HG02642 (cell line): ENCODE results near the gene HNF4A.
"Not testable (repeated sequence)": the region's sequence is repeated elsewhere in the genome, so short reads cannot be mapped to it uniquely, and the experiment has no call there.

ENCODE experiments used
- ATAC-seq: cut with Tn5 transposase; IDR thresholded peaks from one replicate; pipeline ENCODE4 v1.9.1; 2021; ENCODE audit warnings: mild to moderate bottlenecking; ENCODE audit not compliant: unreplicated experiment, poor library complexity

Gene HNF4A

DNA sequence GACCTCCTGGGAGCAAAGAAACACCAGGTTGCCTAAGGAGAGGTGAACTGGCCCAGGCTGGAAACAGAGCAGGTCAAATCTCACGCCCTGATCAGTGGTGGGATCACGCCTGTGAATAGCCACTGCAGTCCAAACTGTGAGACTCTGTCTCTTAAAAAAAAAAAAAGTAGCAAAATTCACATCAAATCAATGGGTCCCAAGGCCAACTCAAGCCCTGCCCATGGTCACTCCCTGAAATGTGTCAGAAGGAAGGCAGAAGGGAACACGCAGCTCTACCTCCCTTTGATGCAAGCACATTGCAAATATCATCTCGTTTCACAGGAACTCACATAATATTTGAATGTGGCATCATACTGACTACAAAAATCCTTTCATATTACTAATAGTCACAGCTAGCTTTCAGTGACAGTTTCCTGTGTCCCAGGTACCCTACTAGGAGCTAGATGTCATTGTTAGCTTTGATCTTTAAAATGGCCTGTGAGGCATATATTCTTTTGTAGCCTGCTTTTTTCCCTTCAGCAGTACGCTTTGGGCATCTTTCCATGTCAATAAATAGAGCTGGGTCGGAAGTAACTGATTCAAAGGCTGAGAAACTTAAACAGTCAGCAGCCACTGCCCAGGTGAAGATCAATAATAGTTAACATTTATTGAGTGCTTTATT lies 105.8 kb downstream of the HNF4A start:
- no peak for ATAC-seq

DNA sequence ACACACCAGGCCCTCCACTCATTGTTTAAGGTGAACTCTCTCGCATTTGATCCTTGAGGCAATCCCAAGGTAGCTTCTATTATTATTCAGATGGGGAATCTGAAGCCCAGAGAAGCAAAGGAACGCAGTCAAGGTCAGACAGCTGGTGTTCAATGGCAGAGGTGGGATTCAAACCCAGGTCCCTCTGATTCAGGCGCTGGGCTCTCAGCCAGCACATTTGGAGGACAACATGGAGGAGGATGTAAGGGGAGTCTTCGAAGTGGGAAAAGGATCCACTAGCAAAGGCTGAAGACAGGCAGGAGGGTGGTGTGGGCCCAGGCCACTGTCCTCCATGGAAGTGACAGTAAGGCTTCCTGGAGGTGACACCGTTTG lies 106.3 kb downstream of the HNF4A start:
- ATAC-seq, result no peak

DNA sequence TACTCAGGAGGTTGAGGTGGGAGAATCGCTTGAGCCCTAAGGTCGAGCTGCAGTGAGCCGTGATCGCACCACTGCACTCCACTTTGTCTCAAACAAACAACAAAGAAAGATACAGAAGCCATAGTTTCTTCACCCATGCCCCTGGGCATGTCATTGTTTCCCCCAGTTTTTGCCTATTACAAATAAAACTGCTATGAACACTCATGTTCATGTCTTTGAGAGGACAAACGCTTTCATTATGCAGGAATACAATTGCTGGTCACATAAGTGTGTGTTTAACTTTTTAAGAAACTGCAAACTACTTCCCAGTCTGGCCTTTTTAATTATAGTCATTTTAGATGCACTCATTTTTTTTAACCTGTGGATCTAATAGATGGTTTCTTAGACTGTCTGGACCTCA lies 108.0 kb downstream of the HNF4A start:
- no peak for ATAC-seq

DNA sequence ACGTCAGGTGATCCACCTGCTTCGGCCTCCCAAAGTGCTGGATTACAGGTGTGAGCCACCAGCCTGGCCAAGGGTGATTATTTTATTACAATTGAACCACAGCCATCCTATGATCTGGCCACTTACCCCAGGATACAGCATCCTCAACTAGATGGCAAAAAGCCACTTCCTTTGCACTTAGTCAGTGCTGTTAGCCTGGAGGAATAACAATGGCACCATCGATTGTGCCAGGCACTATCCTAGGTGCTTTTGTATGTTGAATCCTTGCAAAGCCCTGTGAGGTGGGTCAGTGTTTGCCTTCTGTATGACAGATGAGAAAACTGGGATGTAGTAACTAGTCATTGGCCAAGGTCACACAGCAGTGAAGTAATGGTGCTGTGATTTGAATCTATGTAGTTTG lies 109.0 kb downstream of the HNF4A start:
- ATAC-seq, result no peak

DNA sequence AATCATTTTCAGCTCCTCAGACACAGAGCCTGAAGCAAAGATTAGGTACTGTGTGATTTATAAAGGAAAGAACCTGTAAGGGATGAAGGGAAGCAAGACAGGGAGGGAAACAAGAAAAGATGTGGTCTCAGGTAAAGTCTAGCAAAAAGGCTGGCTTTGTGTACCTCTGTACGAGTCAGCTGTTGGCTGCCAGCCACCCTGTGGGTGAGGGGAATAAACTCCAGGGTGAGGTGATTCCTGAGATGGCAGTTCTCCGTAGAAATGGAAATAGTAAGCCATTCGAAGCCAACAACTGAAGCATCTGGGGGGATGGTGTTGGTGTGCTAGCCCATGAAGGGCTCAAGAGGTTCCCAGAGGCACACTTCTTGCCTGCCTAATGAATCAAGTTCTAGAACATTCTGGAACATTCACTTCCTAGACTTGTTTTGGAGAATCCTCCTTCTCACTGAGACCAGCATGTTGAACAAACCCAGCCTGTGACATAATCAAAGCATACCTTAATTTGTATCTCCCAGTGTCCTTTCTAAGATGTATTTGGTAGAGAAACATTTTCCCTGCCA lies 109.6 kb downstream of the HNF4A start:
- no peak for ATAC-seq

DNA sequence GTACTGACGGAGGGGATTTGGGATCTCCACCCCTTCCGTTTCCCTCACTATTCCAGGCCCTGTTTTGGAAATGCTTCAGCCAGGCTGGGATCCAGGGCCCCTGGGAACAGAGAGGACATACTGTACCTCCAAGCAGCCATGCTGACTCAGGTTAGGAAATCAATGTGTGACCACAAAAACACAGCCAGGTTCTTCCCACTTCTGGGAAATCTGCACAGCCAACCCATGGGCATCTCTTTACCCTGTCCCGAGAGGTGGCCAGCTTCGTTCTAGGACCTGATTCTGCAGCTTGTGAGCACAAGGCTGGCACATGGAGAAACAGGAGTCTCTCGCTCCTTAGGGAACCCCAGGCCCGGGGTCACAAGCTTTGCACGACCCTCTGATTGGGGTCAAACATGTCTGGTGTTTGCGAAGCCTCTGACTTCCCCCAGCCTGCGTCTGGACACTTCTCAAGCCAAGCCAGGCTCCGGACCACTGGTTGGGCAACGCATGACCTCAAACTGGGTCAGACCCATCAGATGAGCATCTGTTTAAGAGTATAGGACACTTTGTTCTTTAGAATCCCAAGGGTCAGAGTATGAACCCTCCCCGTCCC lies 111.9 kb downstream of the HNF4A start:
- no peak for ATAC-seq

DNA sequence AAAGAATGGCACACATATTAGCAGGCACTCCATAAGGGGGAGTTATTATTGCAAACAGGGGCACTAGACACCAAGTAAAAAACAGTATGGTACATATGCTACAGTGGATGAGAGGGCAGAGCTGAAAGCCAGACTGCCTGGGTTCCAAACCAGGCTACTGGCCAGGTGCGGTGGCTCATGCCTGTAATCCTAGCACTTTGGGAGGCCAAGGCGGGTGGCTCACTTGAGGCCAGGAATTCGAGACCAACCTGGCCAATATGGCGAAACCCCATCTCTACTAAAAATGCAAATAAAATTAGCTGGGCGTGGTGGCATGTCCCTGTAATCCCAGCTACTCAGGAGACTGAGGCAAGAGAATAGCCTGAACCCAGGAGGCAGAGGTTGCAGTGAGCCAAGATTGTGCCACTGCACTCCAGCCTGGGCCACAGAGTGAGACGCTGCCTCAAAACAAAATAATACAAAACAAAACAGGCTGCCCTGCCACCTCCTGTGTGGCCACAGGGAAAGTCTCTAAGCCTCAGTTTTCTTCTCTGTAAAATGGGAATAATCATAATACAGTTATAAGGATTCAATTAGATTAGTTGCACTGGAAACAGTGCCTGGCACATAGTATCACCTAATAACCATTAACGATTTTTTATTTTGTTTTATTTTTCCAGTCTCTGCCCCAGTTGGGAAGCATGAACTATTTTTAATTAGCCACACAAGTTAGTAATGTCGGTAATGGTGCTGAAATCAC lies 112.7 kb downstream of the HNF4A start:
- ATAC-seq, result no peak

DNA sequence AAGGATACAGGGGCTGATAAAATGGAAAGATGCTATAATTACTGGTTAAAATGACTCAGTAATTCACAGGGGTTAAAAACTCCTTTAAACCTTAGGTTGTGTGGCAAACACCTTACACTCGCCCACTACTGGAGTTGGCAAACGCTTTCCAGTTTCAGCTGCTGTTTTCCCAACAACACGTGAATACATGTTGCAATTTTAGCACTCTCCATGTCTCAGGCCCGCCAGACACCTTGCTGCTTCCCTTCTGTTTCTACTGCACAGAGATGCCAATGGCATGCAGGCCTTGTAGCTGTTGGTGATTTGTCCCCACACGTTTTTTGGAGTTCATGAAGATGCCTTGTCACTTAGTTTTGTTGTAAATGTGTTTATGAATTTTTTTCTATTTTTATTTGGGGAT lies 114.8 kb downstream of the HNF4A start:
- ATAC-seq, result no peak

DNA sequence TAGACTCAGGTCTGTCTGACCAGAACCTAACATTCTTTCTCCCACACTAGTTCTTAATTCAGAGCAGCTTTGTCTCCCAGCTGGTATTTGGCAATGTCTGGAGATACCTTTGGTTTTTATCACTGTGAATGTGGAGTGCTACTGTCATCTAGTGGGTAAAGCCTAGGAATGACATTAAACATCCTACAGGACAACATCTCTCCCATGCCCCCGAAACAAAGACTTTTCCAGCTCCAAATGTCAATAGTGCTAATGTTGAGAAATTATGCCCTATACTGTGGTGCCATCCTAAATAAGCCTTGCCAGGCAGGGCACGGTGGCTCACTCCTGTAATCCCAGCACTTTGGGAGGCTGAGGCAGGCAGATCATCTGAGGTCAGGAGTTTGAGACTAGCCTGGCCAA lies 116.0 kb downstream of the HNF4A start:
- ATAC-seq, result no peak

DNA sequence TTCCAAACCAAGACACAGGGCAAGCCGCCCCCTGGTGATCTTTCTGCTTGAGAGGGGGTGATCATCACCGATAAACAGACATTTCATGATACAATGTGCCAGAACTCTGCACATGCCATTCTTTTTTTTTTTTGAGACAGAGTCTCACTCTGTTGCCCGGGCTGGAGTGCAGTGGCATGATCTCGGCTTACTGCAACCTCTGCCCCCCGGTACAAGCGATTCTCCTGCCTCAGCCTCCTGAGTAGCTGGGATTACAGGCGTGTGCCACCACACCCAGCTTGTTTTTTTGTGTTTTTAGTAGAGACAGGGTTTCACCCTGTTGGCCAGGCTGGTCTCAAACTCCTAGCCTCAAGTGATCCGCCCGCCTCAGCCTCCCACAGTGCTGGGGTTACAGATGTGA lies 116.8 kb downstream of the HNF4A start:
- ATAC-seq, result not testable (repeated sequence)

DNA sequence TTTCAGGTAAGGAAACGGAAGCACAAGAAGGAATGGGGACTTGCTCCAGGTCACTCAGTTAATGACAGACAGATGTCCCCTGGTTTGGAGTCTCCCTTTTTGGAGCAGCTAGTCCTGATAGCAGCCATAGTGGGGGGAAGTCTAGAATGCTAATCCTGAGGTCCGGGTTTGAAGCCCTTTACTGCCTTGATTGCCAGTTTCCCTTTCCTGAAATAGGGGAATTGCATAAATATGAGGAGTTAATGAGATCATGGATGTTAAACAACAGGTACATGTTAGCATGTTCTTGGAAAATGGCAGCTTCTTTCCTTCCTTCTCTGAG lies 119.8 kb downstream of the HNF4A start:
- ATAC-seq, result no peak

DNA sequence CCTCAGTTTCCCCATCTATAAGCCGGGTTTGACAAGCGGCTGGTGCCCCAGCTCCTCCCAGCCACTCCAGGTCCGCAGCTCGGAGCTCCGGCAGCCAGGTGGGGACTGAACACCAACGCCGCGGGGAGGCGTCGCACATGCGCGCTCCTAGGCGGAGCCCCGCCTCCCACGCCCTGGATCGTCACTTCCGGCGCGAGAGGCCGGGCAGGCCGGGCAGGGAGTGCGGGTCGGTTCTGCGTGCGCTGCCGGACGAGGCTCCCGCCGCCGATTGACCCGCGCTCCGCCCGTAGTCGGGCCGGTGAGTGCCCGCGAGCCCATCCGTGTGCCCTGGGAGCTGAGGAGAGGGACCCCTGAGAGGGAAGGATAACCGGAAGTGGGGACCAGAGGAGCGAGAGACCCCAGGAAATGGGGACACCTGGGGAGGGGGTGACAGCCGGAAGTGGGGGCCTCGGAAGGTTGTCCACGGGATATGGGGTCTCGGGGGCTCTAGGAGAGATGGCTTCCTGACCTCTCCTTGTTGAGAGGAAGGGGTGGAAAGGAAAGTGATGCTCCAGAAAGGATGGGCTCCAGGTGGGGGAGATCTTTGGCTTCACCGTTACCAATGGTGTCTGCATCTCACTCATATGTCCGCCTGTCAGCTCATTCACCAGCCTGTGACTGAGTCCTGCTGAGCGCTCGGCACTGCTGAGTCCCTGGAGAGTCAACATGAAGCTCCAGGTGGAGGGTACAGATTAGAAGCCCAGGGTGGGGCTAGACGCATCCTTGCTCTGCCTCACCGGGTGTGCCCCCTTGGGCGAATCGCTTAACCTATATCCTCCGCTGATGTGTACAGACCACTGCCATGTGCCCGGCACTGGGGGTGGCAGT lies 120.4 kb downstream of the HNF4A start, which contains the start of gene TTPAL:
Gene TTPAL, plus strand, starts transcription at position 181 of the 867 bp plus-strand sequence. CDS start 4,126 bp downstream, outside the sequence.
- ATAC-seq, result peak; percentile 93

DNA sequence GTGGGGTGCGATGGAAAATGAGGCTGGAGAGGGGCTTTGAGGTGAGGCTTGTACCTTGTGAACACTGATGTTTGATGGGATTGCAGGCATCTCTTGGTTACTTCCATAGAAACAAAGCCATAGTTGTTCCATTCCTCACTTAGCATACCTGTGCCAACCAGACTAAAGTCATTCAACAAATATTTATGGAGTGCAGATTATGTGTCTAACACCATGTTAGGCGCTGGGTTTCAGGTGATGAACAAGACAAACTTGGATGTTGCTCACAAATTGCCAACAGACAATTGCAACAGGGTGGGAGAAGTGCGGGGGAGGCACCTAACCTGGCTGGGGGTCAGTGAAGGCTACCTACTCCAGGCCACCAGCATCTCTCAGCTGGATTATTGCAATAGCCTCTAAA lies 121.7 kb downstream of the HNF4A start:
- no peak for ATAC-seq

DNA sequence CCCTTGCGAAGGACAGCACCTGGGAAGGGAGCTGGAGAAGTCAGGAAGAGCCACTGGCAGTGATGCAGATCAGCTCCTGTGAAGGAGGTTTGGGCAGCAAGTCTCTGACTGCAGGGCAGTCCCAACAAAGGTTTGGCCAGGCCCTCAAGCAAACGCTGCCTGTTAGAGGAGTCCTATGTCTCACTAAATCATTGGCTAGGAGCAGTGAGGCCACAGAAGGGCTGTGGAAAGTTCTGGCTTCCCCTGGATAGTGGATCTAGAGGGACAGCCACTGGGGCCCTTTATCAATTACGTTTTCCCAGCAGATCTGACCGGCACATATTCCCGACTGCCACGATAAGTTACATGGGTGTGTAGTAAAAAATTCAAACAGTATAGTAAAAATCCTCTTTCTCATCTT lies 122.7 kb downstream of the HNF4A start:
- ATAC-seq, result no peak

DNA sequence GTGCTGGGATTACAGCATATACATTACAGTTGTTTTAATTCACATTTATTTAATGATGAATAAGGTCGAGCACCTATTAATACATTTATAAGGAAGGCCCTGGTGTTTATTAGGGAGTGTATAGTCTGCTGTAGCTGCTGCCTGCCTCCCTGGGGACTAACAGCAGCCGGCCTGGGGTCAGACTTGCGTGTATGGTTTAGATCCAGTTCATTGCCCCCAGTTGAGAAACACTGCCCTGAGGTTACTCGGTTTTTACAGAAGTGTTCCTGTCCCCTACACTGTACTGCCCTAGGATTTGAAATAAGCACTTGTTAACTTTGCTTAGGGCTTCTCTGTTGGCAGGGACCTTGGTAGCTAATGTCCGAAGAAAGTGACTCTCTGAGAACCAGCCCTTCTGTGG lies 124.1 kb downstream of the HNF4A start:
- ATAC-seq, result no peak

DNA sequence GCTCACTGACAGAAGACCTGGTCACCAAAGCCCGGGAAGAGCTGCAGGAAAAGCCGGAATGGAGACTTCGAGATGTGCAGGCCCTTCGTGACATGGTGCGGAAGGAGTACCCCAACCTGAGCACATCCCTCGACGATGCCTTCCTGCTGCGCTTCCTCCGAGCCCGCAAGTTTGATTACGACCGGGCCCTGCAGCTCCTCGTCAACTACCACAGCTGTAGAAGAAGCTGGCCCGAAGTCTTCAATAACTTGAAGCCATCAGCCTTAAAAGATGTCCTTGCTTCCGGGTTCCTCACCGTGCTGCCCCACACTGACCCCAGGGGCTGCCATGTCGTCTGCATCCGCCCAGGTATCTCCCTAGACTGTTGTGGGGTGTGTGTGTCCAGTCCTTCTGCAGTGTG lies 124.6 kb downstream of the HNF4A start:
- no peak for ATAC-seq

DNA sequence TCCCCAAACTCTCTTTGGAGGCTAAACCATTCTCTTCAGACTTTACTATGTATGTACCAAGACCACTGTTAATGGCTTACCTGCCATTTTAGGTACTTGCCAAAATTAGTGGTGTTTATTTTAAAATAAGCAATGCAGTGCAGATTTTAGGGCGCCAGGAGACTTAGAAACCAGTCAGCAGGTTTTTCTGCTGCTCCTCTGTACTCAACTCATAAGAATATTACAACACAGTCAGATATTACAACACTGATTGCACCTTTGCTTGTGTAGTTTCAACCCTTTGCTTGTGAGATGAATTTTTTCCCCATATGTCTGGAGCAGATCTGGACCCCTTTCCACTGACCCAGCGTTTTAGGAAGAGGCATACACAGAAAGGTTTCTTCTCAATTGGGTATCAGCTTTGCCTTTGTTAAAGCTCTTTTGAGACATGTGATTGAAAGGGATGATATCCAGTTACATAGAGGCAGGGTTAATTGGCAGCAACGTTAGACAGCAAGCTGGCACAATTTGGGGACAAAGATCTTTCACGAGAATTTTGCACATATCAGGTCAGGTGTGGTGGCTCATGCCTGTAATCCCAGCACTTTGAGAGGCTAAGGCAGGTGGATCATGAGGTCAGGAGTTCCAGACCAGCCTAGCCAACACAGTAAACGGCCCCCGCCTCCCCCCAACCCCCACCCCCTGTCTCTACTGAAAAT lies 126.4 kb downstream of the HNF4A start:
- ATAC-seq, result no peak

DNA sequence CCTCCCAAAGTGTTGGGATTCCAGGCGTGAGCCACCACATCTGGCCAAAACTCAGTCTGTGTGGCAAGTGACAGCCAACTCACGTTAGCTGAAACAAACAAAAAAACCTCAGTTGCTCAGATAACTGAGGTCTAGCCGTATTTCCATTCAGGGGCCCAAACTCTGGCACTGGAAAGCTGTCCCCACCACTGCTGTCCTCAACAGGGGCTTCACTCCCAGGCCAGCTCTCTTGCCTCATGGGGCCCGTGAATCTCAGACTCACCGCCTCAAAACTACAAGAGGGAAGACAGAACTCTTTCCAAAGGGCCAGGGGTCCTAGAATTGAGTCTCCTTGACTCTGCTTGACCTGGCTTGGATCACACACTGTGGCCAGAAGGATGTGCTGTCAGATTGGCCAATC lies 127.6 kb downstream of the HNF4A start:
- no peak for ATAC-seq
